Hepatocyte (in vitro differentiated cells): ENCODE measurements around the gene THAP2.

Experiments used
- EZH2 ChIP-seq: fragments of 200-600 bp; sonication (generic); IDR thresholded peaks from 2 replicates; pipeline ENCODE4 v1.6.1; 2016; ENCODE audit warnings: antibody characterized with exemption, mild to moderate bottlenecking, borderline replicate concordance
- TF ChIP-seq, protein P1 (sequence below): fragments of 200-600 bp; sonication (generic); IDR thresholded peaks from 2 replicates; pipeline ENCODE4 v1.5.1; 2016; ENCODE audit warnings: antibody characterized with exemption, mild to moderate bottlenecking; ENCODE audit not compliant: poor library complexity

DNA sequence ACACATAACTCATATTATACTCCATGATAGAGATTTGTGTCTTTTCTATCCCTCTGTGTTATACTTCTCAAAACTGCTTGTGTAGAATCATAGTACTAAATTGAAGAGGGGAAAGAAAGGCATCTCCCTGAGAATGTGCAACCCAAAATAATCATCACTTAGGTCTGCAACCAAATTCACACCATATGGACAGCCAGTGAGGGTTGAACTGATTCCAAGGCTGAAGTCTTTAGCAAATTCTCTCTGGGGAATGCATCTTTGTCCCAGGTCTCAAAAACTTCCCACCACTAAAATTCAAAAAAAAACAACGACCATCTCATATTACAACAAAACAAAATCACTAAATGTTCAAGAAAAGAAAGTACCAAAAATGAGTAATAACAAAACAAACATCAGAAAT, 11.4 kb upstream of the THAP2 start:
- TF ChIP-seq, protein P1, sequence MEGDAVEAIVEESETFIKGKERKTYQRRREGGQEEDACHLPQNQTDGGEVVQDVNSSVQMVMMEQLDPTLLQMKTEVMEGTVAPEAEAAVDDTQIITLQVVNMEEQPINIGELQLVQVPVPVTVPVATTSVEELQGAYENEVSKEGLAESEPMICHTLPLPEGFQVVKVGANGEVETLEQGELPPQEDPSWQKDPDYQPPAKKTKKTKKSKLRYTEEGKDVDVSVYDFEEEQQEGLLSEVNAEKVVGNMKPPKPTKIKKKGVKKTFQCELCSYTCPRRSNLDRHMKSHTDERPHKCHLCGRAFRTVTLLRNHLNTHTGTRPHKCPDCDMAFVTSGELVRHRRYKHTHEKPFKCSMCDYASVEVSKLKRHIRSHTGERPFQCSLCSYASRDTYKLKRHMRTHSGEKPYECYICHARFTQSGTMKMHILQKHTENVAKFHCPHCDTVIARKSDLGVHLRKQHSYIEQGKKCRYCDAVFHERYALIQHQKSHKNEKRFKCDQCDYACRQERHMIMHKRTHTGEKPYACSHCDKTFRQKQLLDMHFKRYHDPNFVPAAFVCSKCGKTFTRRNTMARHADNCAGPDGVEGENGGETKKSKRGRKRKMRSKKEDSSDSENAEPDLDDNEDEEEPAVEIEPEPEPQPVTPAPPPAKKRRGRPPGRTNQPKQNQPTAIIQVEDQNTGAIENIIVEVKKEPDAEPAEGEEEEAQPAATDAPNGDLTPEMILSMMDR: no peak
- no peak for TF ChIP-seq EZH2
